ENCODE data around the gene ESR1.
A peak's percentile ranks its signal among the peaks of the same experiment; 100 is the strongest.
"Not testable (repeated sequence)": the region's sequence is repeated elsewhere in the genome, so short reads cannot be mapped to it uniquely, and the experiment has no call there.

The ESR1 gene

GRCh38 chr6:152059909-152060308, 252.4 kb downstream of the ESR1 start:
- ATAC-seq = no peak

GRCh38 chr6:152062476-152062875, 255.0 kb downstream of the ESR1 start:
- no peak for ATAC-seq

- ATAC-seq = no peak
Measured at GRCh38 chr6:152063170-152063921, 255.9 kb downstream of the ESR1 start.

- no peak for ATAC-seq
Measured at GRCh38 chr6:152068622-152069261, 261.3 kb downstream of the ESR1 start.

- ATAC-seq = no peak
Measured at GRCh38 chr6:152070556-152070955, 263.1 kb downstream of the ESR1 start.

- no peak for ATAC-seq
Measured at GRCh38 chr6:152071318-152071717, 263.8 kb downstream of the ESR1 start.

- no peak for ATAC-seq
Measured at GRCh38 chr6:152071843-152072242, 264.4 kb downstream of the ESR1 start.

- ATAC-seq = not testable (repeated sequence)
Measured at GRCh38 chr6:152076242-152076641, 268.8 kb downstream of the ESR1 start.

- ATAC-seq = no peak
Measured at GRCh38 chr6:152078001-152078400, 270.5 kb downstream of the ESR1 start.

- no peak for ATAC-seq
Measured at GRCh38 chr6:152078804-152079203, 271.3 kb downstream of the ESR1 start.

GRCh38 chr6:152085451-152085921, 278.0 kb downstream of the ESR1 start:
- ATAC-seq = no peak

GRCh38 chr6:152086223-152086873, 278.9 kb downstream of the ESR1 start:
- no peak for ATAC-seq

GRCh38 chr6:152087096-152087495, 279.6 kb downstream of the ESR1 start:
- no peak for ATAC-seq

GRCh38 chr6:152087701-152088100, 280.2 kb downstream of the ESR1 start:
- no peak for ATAC-seq

GRCh38 chr6:152089992-152090391, 282.5 kb downstream of the ESR1 start:
- ATAC-seq = no peak

GRCh38 chr6:152091201-152091600, 283.7 kb downstream of the ESR1 start:
- ATAC-seq = no peak

GRCh38 chr6:152091851-152092341, 284.4 kb downstream of the ESR1 start:
- no peak for ATAC-seq

GRCh38 chr6:152093711-152094110, 286.2 kb downstream of the ESR1 start:
- ATAC-seq = no peak

- no peak for ATAC-seq
Measured at GRCh38 chr6:152094276-152094675, 286.8 kb downstream of the ESR1 start.

- peak; percentile 78 to 86 for ATAC-seq
Measured at GRCh38 chr6:152094992-152095592, 287.6 kb downstream of the ESR1 start.

- no peak for ATAC-seq
Measured at GRCh38 chr6:152096863-152097496, 289.5 kb downstream of the ESR1 start.

- ATAC-seq = no peak
Measured at GRCh38 chr6:152098683-152099082, 291.2 kb downstream of the ESR1 start.

All from activated CD4-positive, CD25-positive, alpha-beta regulatory T cell treated with anti-CD3 and anti-CD28 coated beads, Interleukin-2, amount 50 U/mL, for 24 hours (primary cell).